DMS114 treated with DMSO at 0.1 percent for 48 hours (cell line): ENCODE results near the gene TRAPPC10.
"Not testable (repeated sequence)": the region's sequence is repeated elsewhere in the genome, so short reads cannot be mapped to it uniquely, and the experiment has no call there.

Source experiments
- DNase-seq: peaks from one replicate; lab custom pipeline; 2025; ENCODE audit not compliant: unreplicated experiment; lab: John Stamatoyannopoulos, UW

TRAPPC10 gene

GRCh38 chr21:44143380-44143779 lies 131.3 kb downstream of the TRAPPC10 start:
- DNase-seq: not testable (repeated sequence)

- DNase-seq: not testable (repeated sequence)
Observed at GRCh38 chr21:44143996-44144395, 131.9 kb downstream of the TRAPPC10 start.

GRCh38 chr21:44144784-44145602 lies 132.9 kb downstream of the TRAPPC10 start:
- not testable (repeated sequence) for DNase-seq

- not testable (repeated sequence) for DNase-seq
Observed at GRCh38 chr21:44145616-44146015, 133.5 kb downstream of the TRAPPC10 start.

- DNase-seq: not testable (repeated sequence)
Observed at GRCh38 chr21:44147108-44147507, 135.0 kb downstream of the TRAPPC10 start.

GRCh38 chr21:44150255-44150654 lies 138.1 kb downstream of the TRAPPC10 start:
- DNase-seq: not testable (repeated sequence)

GRCh38 chr21:44153214-44153888 lies 141.2 kb downstream of the TRAPPC10 start:
- not testable (repeated sequence) for DNase-seq

- DNase-seq: not testable (repeated sequence)
Observed at GRCh38 chr21:44153889-44154228, 141.8 kb downstream of the TRAPPC10 start.

GRCh38 chr21:44154816-44155230 lies 142.7 kb downstream of the TRAPPC10 start:
- not testable (repeated sequence) for DNase-seq

- DNase-seq: not testable (repeated sequence)
Observed at GRCh38 chr21:44155231-44155993, 143.3 kb downstream of the TRAPPC10 start.

GRCh38 chr21:44155994-44156380 lies 143.9 kb downstream of the TRAPPC10 start:
- DNase-seq: not testable (repeated sequence)
